ENCODE data around the gene WNT10A.

WNT10A gene

GRCh38 chr2:218885981-218886947 lies 5.6 kb downstream of the WNT10A start:
- Histone ChIP-seq H3K27me3 (no peaks in the 10 kb centered on the region), H3K36me3 (no peaks in the 10 kb centered on the region), H3K4me1 (peaks cover 18% of the 10 kb centered on the region), H3K9me3 (no peaks in the 10 kb centered on the region), H3K4me3 (ENCODE audit: low read depth, low read length) (no peak overlapping the region)
- peak; percentile 72 for DNase-seq
- TF ChIP-seq, protein P1, sequence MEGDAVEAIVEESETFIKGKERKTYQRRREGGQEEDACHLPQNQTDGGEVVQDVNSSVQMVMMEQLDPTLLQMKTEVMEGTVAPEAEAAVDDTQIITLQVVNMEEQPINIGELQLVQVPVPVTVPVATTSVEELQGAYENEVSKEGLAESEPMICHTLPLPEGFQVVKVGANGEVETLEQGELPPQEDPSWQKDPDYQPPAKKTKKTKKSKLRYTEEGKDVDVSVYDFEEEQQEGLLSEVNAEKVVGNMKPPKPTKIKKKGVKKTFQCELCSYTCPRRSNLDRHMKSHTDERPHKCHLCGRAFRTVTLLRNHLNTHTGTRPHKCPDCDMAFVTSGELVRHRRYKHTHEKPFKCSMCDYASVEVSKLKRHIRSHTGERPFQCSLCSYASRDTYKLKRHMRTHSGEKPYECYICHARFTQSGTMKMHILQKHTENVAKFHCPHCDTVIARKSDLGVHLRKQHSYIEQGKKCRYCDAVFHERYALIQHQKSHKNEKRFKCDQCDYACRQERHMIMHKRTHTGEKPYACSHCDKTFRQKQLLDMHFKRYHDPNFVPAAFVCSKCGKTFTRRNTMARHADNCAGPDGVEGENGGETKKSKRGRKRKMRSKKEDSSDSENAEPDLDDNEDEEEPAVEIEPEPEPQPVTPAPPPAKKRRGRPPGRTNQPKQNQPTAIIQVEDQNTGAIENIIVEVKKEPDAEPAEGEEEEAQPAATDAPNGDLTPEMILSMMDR (IDR thresholded peaks at IDR 0.05; ENCODE audit: low read depth, low read length): no peak

DNA sequence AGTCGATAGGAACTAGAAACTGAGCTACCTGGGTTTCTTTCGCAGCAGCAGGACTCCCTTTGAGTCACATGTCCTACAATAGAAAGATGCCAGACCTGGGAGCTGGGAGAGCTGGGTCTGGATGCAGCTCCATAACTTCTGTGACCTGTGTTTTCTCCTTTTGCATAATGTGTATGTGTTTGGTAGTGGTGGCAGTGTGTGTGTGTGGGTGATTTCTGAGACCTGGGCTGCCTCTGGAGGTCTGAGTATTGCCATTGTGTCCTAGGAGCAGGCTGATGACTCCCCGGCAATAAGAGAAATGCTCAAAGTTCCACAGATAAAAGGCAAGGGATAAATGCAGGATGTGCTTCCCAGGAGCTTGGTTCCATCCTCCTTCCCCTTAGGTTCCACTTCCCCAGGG lies 6.4 kb downstream of the WNT10A start:
- TF ChIP-seq, protein P1 (IDR thresholded peaks at IDR 0.05; ENCODE audit: low read depth, low read length): no peak
- H3K27me3 ChIP-seq: no peaks in the 10 kb centered on the region
- no peaks in the 10 kb centered on the region for H3K9me3 ChIP-seq
- H3K4me3 ChIP-seq (ENCODE audit: low read depth, low read length): no peak overlapping the region
- peaks cover 22% of the 10 kb centered on the region for H3K4me1 ChIP-seq
- DNase-seq: no peak
- no peaks in the 10 kb centered on the region for H3K36me3 ChIP-seq

DNA sequence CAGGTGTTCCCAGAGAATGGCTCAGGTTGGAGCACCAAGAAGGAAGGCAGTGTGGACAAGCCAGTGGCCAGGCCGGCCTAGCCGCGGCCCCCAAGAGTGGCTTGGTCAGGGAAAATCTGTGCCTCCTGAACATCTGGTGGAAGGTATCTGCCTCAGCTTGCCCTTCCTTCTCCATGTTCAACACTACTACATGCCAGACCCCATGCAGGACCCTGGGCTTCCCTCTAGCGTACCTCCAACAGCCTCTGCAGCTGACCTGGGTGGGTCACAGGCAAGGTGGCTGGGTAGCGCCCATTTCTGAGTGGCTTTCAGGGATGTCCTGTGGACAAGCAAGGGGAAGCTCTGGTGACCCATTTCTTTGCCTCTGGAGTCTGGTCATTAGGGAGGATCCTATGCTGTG lies 7.7 kb downstream of the WNT10A start:
- Histone ChIP-seq H3K9me3 (no peaks in the 10 kb centered on the region), H3K27me3 (no peaks in the 10 kb centered on the region), H3K4me1 (peaks cover 23% of the 10 kb centered on the region), H3K36me3 (no peaks in the 10 kb centered on the region), H3K4me3 (ENCODE audit: low read depth, low read length) (no peak overlapping the region)
- DNase-seq: no peak
- TF ChIP-seq, protein P1 (IDR thresholded peaks at IDR 0.05; ENCODE audit: low read depth, low read length): no peak

GRCh38 chr2:218889937-218890336 lies 9.3 kb downstream of the WNT10A start:
- TF ChIP-seq, protein P1 (IDR thresholded peaks at IDR 0.05; ENCODE audit: low read depth, low read length): no peak
- Histone ChIP-seq H3K4me3 (ENCODE audit: low read depth, low read length) (no peak overlapping the region), H3K27me3 (no peaks in the 10 kb centered on the region), H3K9me3 (no peaks in the 10 kb centered on the region), H3K4me1 (peaks cover 28% of the 10 kb centered on the region), H3K36me3 (no peaks in the 10 kb centered on the region)
- DNase-seq: no peak

GRCh38 chr2:218890369-218890768 lies 9.7 kb downstream of the WNT10A start:
- Histone ChIP-seq H3K9me3 (no peaks in the 10 kb centered on the region), H3K27me3 (no peaks in the 10 kb centered on the region), H3K4me1 (peaks cover 28% of the 10 kb centered on the region), H3K4me3 (ENCODE audit: low read depth, low read length) (no peak overlapping the region), H3K36me3 (no peaks in the 10 kb centered on the region)
- TF ChIP-seq, protein P1 (IDR thresholded peaks at IDR 0.05; ENCODE audit: low read depth, low read length): no peak
- no peak for DNase-seq

Measured in BE2C (cell line).